ENCODE data around the gene NOS3. TPM values are rescaled to one million over a fixed set of nuclear protein-coding genes. Genes with fewer than 3 reads are reported as not detected.
"Not testable (repeated sequence)": the region's sequence is repeated elsewhere in the genome, so short reads cannot be mapped to it uniquely, and the experiment has no call there.

Gene NOS3
- total RNA-seq, 6 donors from 2014 or later = 3.1 to 95.3 (median 16.2) TPM

GRCh38 chr7:151011097-151011409 lies 20.2 kb downstream of the NOS3 start:
- ATAC-seq (ENCODE audit: low FRiP score in 2 of 2) = no peak
- TF ChIP-seq POLR2A (IDR thresholded peaks at IDR 0.05) (no peak), CTCF (IDR thresholded peaks at IDR 0.05) (no peak), POLR2AphosphoS5 (IDR thresholded peaks at IDR 0.05) (no peak), EP300 (IDR thresholded peaks at IDR 0.05) (no peak)
- peaks cover 0 to 5% (median 0%) of the 10 kb centered on the region in 4 donors for H3K36me3 ChIP-seq
- peak overlapping the region in 2 of 4 donors; percentile 0 to 54 for H3K27ac ChIP-seq
- H3K4me3 ChIP-seq = peak overlapping the region in 2 of 4 donors; percentile 32 to 38
- 67% methylated on average over 1 of the region's 1 CpG; no CpG with 5 or more reads in 1 of the 2 donors for WGBS, 2 donors
- H3K4me1 ChIP-seq = peaks cover 43 to 69% (median 54%) of the 10 kb centered on the region in 4 donors
- no peaks in the 10 kb centered on the region for H3K9me3 ChIP-seq
- peaks cover 0 to 12% (median 2%) of the 10 kb centered on the region in 4 donors for H3K27me3 ChIP-seq
- DNase-seq = no peak

DNA sequence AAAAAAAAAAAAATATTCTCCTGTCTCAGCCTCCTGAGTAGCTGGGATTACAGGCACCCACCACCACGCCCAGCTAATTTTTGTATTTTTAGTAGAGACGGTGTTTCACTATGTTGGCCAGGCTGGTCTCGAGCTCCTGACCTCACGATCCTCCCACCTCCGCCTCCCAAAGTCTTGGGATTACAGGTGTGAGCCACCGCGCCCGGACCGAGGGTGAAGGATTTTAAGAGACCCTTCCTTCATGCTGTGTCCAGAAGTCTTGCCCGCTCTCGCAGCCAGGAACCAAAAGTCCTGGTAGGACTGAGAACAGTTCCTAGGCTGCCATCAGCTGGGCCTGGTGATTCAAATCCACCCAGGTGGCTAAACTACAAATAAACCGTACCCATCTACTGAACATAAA lies 20.8 kb downstream of the NOS3 start:
- Histone ChIP-seq H3K4me1 (peaks cover 43 to 67% (median 54%) of the 10 kb centered on the region in 4 donors), H3K27me3 (peaks cover 0 to 12% (median 2%) of the 10 kb centered on the region in 4 donors)
- not testable (repeated sequence) for H3K36me3 ChIP-seq; H3K4me3 ChIP-seq; H3K27ac ChIP-seq; H3K9me3 ChIP-seq; ATAC-seq (ENCODE audit: low FRiP score in 2 of 2); DNase-seq
- 86 to 89% methylated on average over 12 of the region's 12 CpGs for WGBS, 2 donors

DNA sequence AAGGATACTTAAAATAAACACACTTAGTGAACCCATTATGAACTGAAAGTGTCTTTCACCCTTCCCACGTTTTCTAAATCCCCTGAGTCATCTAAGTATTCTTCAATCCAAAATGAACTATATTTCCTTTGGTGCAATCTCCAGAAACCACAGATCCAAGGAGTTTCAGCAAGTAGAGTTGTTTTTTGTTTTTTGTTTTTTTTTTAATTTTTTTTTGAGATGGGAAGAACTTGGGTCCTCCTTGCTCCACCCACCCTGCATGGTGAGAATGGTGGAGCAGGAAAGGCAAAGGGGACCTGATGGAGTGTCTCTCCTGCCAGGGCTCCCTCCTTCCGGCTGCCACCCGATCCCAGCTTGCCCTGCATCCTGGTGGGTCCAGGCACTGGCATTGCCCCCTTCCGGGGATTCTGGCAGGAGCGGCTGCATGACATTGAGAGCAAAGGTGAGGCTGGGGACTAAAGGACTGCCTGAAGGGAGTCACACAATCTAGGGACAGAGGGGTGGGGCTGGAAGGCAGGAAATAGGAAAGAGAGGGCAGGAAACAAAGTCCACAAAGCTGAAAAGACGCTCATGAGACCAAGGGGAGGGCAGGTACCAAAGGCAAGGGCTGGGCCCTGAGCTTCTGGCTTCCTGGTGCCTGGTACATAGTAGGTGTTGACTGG lies 21.3 kb downstream of the NOS3 start:
- DNase-seq (no peak), ATAC-seq (ENCODE audit: low FRiP score in 2 of 2) (no peak)
- TF ChIP-seq EP300 (IDR thresholded peaks at IDR 0.05) (no peak), CTCF (IDR thresholded peaks at IDR 0.05) (no peak), POLR2A (IDR thresholded peaks at IDR 0.05) (no peak), POLR2AphosphoS5 (IDR thresholded peaks at IDR 0.05) (no peak)
- no peaks in the 10 kb centered on the region for H3K9me3 ChIP-seq
- peaks cover 41 to 61% (median 51%) of the 10 kb centered on the region in 4 donors for H3K4me1 ChIP-seq
- peaks cover 0 to 5% (median 0%) of the 10 kb centered on the region in 4 donors for H3K36me3 ChIP-seq
- 64 to 71% methylated on average over 6 of the region's 6 CpGs for WGBS, 2 donors
- peaks cover 0 to 12% (median 2%) of the 10 kb centered on the region in 4 donors for H3K27me3 ChIP-seq
- no peak overlapping the region for H3K4me3 ChIP-seq
- no peak overlapping the region for H3K27ac ChIP-seq

GRCh38 chr7:151012911-151013347 lies 22.1 kb downstream of the NOS3 start:
- H3K9me3 ChIP-seq = no peaks in the 10 kb centered on the region
- peak in 1 of 2 donors; percentile 29 for ATAC-seq (ENCODE audit: low FRiP score in 2 of 2)
- H3K4me3 ChIP-seq = no peak overlapping the region
- WGBS, 2 donors = 51 to 64% methylated on average over 8 to 18 of the region's 23 CpGs
- no peak for DNase-seq
- H3K4me1 ChIP-seq = peaks cover 42 to 60% (median 49%) of the 10 kb centered on the region in 4 donors
- H3K36me3 ChIP-seq = peaks cover 0 to 5% (median 0%) of the 10 kb centered on the region in 4 donors
- H3K27ac ChIP-seq = no peak overlapping the region
- TF ChIP-seq POLR2AphosphoS5 (IDR thresholded peaks at IDR 0.05) = no peak
- TF ChIP-seq CTCF (IDR thresholded peaks at IDR 0.05) = peak in 3 of 6 experiments; percentile 27 to 44 (median 35)
- peaks cover 0 to 18% (median 2%) of the 10 kb centered on the region in 4 donors for H3K27me3 ChIP-seq

- Histone ChIP-seq H3K9me3 (no peaks in the 10 kb centered on the region), H3K27me3 (peaks cover 0 to 22% (median 3%) of the 10 kb centered on the region in 4 donors), H3K27ac (peak overlapping the region in 1 of 4 donors; percentile 8), H3K4me1 (peaks cover 42 to 61% (median 50%) of the 10 kb centered on the region in 4 donors), H3K36me3 (peaks cover 0 to 5% (median 0%) of the 10 kb centered on the region in 4 donors), H3K4me3 (peak overlapping the region in 3 of 4 donors; percentile 23 to 41 (median 30))
- peak in 1 of 2 donors; percentile 2 for ATAC-seq (ENCODE audit: low FRiP score in 2 of 2)
- TF ChIP-seq POLR2AphosphoS5 (IDR thresholded peaks at IDR 0.05) = no peak
- no peak for TF ChIP-seq CTCF (IDR thresholded peaks at IDR 0.05)
- no peak for TF ChIP-seq POLR2A (IDR thresholded peaks at IDR 0.05)
- 74% methylated on average over 13 of the region's 26 CpGs; no CpG with 5 or more reads in 1 of the 2 donors for WGBS, 2 donors
- DNase-seq = no peak
These were observed 22.5 kb downstream of the NOS3 start for GRCh38 chr7:151013356-151013732.
